Breast epithelium (tissue), 3 donors: ENCODE results near the gene HOXB6.

Experiments used
- CTCF ChIP-seq, 3 donors: fragments of 450-650 bp; IDR thresholded peaks; one replicate each; pipeline ENCODE4 v1.5.1; 2016 to 2017; ENCODE audit warnings: antibody characterized with exemption in 3 of 3, mild to moderate bottlenecking in 3 of 3, moderate library complexity in 3 of 3
- POLR2A ChIP-seq: fragments of 450-650 bp; IDR thresholded peaks from one replicate; pipeline ENCODE4 v1.6.1; 2016; ENCODE audit warnings: antibody characterized with exemption, mild to moderate bottlenecking, moderate library complexity
- POLR2AphosphoS5 ChIP-seq, 3 donors: sonication (generic); formaldehyde crosslinking; IDR thresholded peaks; one replicate each; pipeline ENCODE4 v1.6.1; 2017; ENCODE audit warnings: antibody characterized with exemption in 3 of 3

- TF ChIP-seq CTCF (IDR thresholded peaks at IDR 0.05), result no peak
- no peak for TF ChIP-seq POLR2AphosphoS5 (IDR thresholded peaks at IDR 0.05)
- TF ChIP-seq POLR2A, result no peak
Observed at GRCh38 chr17:48558057-48558830, 46.5 kb downstream of the HOXB6 start.
